Panc1 (cell line): ENCODE measurements around the gene LRCH1. TPM values are rescaled to one million over a fixed set of nuclear protein-coding genes. Genes with fewer than 3 reads are reported as not detected.

Source experiments
- ATAC-seq: fragments of 200-7000 bp; cut with Tn5 transposase; 2 replicates; pipeline ENCODE4 v1.9.1; 2020; ENCODE audit warnings: mild to moderate bottlenecking, moderate library complexity
- BruUV-seq: library from RNA; stranded (reverse); fragments of 400-500 nt; replicated peaks from 2 replicates; lab custom pipeline; 2021; lab: Mats Ljungman, UMichigan
- CTCF ChIA-PET: fragments of 300-600 bp; sonication (Branson Sonifier 250); formaldehyde crosslinking; loops from one replicate; lab custom pipeline; 2022; ENCODE audit warnings: antibody characterized with exemption; lab: Charles Lee
- POLR2A ChIA-PET: fragments of 300-600 bp; sonication (Branson Sonifier 250); formaldehyde crosslinking; loops from one replicate; lab custom pipeline; 2022; ENCODE audit warnings: antibody characterized with exemption; lab: Charles Lee
- DNase-seq: peaks from one replicate; pipeline ENCODE4 v3.0.0-alpha.2; 2010; ENCODE audit warnings: low read depth, low spot score
- H3K27ac ChIP-seq: 2 replicates; pipeline ENCODE4 v1.5.1; 2011; ENCODE audit warnings: mild to moderate bottlenecking, low read length, inconsistent platforms
- H3K27me3 ChIP-seq: fragments of 200-500 bp; sonication (Bioruptor generic); 2 replicates; pipeline ENCODE4 v1.6.0; 2014; ENCODE audit warnings: low read length, inconsistent platforms; ENCODE audit not compliant: control insufficient read depth, insufficient read depth
- H3K36me3 ChIP-seq: fragments of 200-500 bp; sonication (Bioruptor generic); 2 replicates; pipeline ENCODE4 v1.5.1; 2014; ENCODE audit warnings: inconsistent platforms, mild to moderate bottlenecking, low read length, moderate library complexity; ENCODE audit not compliant: control insufficient read depth, insufficient read depth
- H3K4me1 ChIP-seq: 2 replicates; pipeline ENCODE4 v1.5.1; 2011; ENCODE audit warnings: inconsistent platforms, mild to moderate bottlenecking, low read length, moderate library complexity; ENCODE audit not compliant: control insufficient read depth, insufficient read depth
- H3K4me3 ChIP-seq, 2 experiments: 2 replicates each; pipeline ENCODE4 v1.5.1; 2011 to 2012; ENCODE audit warnings: low read depth in 2 of 2, low read length in 2 of 2, mild to moderate bottlenecking in 2 of 2, inconsistent platforms in 1 of 2, moderate library complexity in 1 of 2
- H3K9me3 ChIP-seq: fragments of 200-500 bp; sonication (Bioruptor generic); 2 replicates; pipeline ENCODE4 v1.5.1; 2014; ENCODE audit warnings: low read depth, mild to moderate bottlenecking, inconsistent platforms, low read length, moderate library complexity; ENCODE audit not compliant: control insufficient read depth, insufficient read depth
- POLR2AphosphoS5 ChIP-seq: IDR thresholded peaks from 2 replicates; pipeline ENCODE4 v1.6.1; 2012; ENCODE audit warnings: mild to moderate bottlenecking, low read depth, low read length, moderate library complexity
- SIN3A ChIP-seq: IDR thresholded peaks from 2 replicates; pipeline ENCODE4 v1.6.1; 2012; ENCODE audit warnings: low read depth, mild to moderate bottlenecking, low read length, moderate library complexity, borderline replicate concordance; ENCODE audit not compliant: insufficient read depth
- TCF7L2 ChIP-seq: IDR thresholded peaks from 2 replicates; pipeline ENCODE4 v1.6.1; 2011; ENCODE audit warnings: mild to moderate bottlenecking, low read depth, low read length, inconsistent platforms
- in situ Hi-C: cut with HindIII; loops from 2 replicates; pipeline ENCODE4 v1.10.0; 2016; ENCODE audit warnings: low sequenced_read_pairs, low pct_unique_long_range_greater_than_20kb
- intact Hi-C: fragments of 100-400 bp; cut with micrococcal nuclease; formaldehyde crosslinking; loops from one replicate; pipeline ENCODE4 v1.10.0; 2022; ENCODE audit not compliant: unreplicated experiment
- total RNA-seq: library from RNA; stranded (reverse); gene quantifications from one replicate; pipeline ENCODE4 v1.2.1, GENCODE V29; 2021; ENCODE audit not compliant: unreplicated experiment
- TF ChIP-seq, protein P1 (sequence below), 2 experiments: IDR thresholded peaks; 2 replicates each; pipeline ENCODE4 v1.6.1; 2011 to 2012; ENCODE audit warnings: low read depth in 2 of 2, control low read depth in 1 of 2, low read length in 1 of 2, mild to moderate bottlenecking in 1 of 2, moderate library complexity in 1 of 2; ENCODE audit not compliant: insufficient read depth in 1 of 2
- TF ChIP-seq, protein P2 (sequence below): fragments of 450-650 bp; IDR thresholded peaks from 2 replicates; pipeline ENCODE4 v1.5.1; 2017; ENCODE audit warnings: mild to moderate bottlenecking

LRCH1 gene
- total RNA-seq, 1 experiment from 2014 or later: 7.9 TPM

DNA sequence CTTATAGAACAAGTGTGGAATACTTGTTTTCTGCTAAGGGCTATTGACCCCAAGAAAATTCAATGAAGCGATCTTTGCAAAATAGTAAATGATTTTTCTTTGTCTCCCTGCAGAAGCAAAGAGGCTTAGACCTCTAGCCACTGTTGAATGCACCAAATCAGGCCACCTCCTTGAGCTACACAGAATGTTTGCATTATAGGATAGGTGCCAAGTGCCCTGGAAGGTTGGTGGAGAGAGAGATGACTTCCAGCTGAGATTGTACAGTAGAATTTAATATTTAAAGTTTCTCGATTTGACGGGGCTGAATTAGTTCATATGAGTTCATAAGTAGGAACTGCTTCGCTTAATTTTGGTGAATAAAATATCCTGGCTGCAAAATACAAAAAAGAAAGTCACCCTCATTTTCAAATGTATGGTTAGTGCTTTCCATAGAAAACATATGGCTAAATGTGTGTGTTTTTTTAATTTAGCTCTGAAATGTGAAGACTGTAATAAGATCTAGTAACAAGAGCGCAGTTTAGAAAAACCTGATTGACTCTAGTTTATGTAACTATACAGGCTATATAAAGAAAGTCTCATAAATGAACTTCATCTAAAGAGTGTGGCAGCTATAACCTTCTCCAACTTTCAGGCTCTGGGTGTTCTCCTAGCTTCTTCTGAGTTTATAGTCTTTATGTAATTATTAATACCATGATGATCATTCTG, 41.6 kb downstream of the LRCH1 start:
- TF ChIP-seq TCF7L2: no peak
- TF ChIP-seq, protein P1, sequence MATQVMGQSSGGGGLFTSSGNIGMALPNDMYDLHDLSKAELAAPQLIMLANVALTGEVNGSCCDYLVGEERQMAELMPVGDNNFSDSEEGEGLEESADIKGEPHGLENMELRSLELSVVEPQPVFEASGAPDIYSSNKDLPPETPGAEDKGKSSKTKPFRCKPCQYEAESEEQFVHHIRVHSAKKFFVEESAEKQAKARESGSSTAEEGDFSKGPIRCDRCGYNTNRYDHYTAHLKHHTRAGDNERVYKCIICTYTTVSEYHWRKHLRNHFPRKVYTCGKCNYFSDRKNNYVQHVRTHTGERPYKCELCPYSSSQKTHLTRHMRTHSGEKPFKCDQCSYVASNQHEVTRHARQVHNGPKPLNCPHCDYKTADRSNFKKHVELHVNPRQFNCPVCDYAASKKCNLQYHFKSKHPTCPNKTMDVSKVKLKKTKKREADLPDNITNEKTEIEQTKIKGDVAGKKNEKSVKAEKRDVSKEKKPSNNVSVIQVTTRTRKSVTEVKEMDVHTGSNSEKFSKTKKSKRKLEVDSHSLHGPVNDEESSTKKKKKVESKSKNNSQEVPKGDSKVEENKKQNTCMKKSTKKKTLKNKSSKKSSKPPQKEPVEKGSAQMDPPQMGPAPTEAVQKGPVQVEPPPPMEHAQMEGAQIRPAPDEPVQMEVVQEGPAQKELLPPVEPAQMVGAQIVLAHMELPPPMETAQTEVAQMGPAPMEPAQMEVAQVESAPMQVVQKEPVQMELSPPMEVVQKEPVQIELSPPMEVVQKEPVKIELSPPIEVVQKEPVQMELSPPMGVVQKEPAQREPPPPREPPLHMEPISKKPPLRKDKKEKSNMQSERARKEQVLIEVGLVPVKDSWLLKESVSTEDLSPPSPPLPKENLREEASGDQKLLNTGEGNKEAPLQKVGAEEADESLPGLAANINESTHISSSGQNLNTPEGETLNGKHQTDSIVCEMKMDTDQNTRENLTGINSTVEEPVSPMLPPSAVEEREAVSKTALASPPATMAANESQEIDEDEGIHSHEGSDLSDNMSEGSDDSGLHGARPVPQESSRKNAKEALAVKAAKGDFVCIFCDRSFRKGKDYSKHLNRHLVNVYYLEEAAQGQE (IDR thresholded peaks at IDR 0.05; ENCODE audit: insufficient read depth in 1 of 2, low read depth in 2 of 2, low read length in 1 of 2): no peak
- TF ChIP-seq SIN3A: no peak
- TF ChIP-seq, protein P2, sequence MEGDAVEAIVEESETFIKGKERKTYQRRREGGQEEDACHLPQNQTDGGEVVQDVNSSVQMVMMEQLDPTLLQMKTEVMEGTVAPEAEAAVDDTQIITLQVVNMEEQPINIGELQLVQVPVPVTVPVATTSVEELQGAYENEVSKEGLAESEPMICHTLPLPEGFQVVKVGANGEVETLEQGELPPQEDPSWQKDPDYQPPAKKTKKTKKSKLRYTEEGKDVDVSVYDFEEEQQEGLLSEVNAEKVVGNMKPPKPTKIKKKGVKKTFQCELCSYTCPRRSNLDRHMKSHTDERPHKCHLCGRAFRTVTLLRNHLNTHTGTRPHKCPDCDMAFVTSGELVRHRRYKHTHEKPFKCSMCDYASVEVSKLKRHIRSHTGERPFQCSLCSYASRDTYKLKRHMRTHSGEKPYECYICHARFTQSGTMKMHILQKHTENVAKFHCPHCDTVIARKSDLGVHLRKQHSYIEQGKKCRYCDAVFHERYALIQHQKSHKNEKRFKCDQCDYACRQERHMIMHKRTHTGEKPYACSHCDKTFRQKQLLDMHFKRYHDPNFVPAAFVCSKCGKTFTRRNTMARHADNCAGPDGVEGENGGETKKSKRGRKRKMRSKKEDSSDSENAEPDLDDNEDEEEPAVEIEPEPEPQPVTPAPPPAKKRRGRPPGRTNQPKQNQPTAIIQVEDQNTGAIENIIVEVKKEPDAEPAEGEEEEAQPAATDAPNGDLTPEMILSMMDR: no peak
- TF ChIP-seq POLR2AphosphoS5: no peak
- H3K4me3 ChIP-seq: no peak overlapping the region
- no peaks in the 10 kb centered on the region for H3K27me3 ChIP-seq
- DNase-seq (no peak), ATAC-seq (no peak)
- no peaks in the 10 kb centered on the region for H3K9me3 ChIP-seq
- ChIA-PET CTCF (no interaction called here), POLR2A (no interaction called here)
- H3K27ac ChIP-seq: no peak overlapping the region
- no TSS peak for BruUV-seq
- intact Hi-C loops: no loop called here
- H3K4me1 ChIP-seq: no peaks in the 10 kb centered on the region
- in situ Hi-C loops: no loop called here
- no peaks in the 10 kb centered on the region for H3K36me3 ChIP-seq

DNA sequence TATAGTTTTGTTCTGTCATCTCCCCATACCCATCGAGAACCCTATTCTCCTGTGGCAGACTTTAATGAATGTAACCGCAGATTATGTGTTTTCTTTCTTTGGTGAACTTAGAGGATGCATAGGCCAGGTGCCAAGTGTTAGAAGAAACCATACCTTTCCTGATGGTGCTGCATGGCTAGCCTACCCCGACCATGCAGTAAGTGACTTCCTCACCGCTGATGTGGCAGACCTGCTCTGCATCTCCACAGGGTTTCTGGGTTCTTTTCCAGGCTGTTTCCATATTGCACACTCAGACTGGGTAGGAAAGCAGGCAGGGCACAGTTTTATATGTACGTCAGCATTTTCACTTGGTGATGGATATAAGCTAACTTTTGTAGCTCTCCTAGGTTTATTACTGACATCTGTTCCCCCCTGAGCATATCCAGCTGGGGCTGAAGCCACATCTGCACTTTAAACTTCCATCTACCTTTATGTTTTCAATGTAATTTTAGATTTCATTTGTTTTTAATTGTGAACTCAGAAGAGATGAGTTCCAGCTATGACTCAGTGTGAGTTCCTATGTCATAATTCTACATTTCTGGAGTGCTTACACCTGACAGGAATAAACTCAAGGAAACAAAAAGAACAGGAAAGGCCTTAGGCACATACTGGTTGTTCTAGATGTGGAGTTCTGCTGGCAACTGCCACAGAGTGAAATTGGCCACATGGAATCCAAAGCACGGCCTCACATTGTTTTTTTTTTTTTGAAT, 42.3 kb downstream of the LRCH1 start:
- POLR2A ChIA-PET: no interaction called here
- intact Hi-C loops: no loop called here
- Histone ChIP-seq H3K4me3 (no peak overlapping the region), H3K9me3 (no peaks in the 10 kb centered on the region), H3K4me1 (no peaks in the 10 kb centered on the region; the same call in 1 of the 2 replicates), H3K27ac (no peak overlapping the region), H3K36me3 (no peaks in the 10 kb centered on the region), H3K27me3 (no peaks in the 10 kb centered on the region)
- CTCF ChIA-PET: no interaction called here
- no peak for DNase-seq
- BruUV-seq: no TSS peak
- no peak for ATAC-seq
- TF ChIP-seq, protein P2: no peak
- TF ChIP-seq, protein P1 (IDR thresholded peaks at IDR 0.05; ENCODE audit: insufficient read depth in 1 of 2, low read depth in 2 of 2, low read length in 1 of 2): no peak
- TF ChIP-seq SIN3A (no peak), POLR2AphosphoS5 (no peak), TCF7L2 (no peak)
- in situ Hi-C loops: no loop called here
